OCI-M2 (cell line): ENCODE data around the gene HIVEP2.

ENCODE experiments used
- DNase-seq: peaks from one replicate; lab custom pipeline; 2025; ENCODE audit not compliant: unreplicated experiment; lab: John Stamatoyannopoulos, UW

The HIVEP2 gene

DNA sequence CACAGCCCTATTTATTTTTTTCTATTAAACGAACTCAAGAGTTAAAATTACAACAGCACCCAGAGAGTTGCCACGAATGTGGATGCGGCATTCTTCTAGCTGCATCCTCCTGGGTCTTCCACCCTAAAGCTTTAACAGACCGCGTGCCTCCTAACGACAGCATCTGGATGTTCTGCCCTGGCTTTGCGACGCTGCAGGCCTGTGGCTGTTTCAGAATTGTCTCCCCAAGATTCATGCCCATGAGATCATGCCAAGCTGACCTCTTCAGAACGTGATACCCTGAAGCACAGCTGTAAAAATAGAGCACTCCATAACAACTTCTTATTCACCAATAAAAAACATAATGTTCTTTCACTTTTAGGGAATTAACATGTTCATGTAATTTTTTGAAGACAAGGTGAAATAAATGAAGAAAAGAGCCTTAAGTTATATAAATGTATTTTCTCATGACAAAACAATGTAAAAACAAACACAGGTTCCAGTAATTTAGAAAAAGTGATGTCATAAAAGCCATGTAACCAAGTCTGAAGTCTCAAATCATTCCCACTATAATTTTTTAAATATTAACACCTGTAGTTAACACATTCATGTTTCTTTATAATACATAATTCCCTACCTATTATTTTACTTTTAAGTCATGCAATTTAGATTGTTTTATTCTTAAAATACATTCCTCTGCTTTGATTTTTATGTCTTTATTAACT, 26.5 kb downstream of the HIVEP2 start:
- DNase-seq: no peak

DNA sequence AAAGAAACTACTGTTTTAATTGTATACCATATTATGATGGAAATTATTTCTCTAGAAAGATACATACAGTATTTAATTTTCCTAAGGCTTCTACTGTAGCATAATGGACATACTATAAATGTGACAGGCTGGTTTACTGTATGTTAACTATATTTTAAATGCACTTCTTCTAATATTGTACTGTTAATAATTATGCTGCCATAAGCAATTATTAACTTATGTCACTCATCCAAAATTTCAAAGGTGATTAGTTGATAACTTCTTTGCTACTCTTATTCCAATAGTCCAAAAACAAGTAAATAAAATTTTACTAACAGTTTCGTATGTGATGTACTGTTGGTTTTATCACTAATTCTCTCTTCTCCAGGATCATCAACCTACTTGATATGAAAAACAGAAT, 28.1 kb downstream of the HIVEP2 start:
- DNase-seq: no peak

- DNase-seq: no peak
These were observed 29.9 kb downstream of the HIVEP2 start for GRCh38 chr6:142914937-142915697.

DNA sequence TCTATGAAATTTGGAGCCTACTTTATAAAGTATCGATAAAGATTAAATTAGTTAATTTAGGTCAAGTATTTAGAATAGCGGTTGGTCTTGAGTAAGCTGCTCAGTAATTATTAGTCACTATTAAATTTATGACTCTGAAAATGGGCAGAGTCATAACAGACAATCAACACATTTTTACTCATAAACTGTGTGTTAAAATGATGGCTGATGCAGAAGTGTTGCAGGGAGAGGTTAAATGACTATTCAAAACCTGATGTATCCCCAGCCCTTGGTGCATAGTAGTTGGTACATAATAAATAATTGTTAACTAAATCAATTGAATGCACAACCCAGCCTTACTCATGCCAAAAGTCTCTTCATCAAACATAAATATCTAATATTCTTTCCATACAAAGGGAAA, 30.6 kb downstream of the HIVEP2 start:
- no peak for DNase-seq

GRCh38 chr6:142913511-142914047, 31.4 kb downstream of the HIVEP2 start:
- DNase-seq: no peak

- no peak for DNase-seq
These were observed 31.9 kb downstream of the HIVEP2 start for GRCh38 chr6:142913036-142913510.

GRCh38 chr6:142912125-142912524, 32.9 kb downstream of the HIVEP2 start:
- no peak for DNase-seq

- no peak for DNase-seq
These were observed 33.5 kb downstream of the HIVEP2 start for GRCh38 chr6:142911430-142911829.

DNA sequence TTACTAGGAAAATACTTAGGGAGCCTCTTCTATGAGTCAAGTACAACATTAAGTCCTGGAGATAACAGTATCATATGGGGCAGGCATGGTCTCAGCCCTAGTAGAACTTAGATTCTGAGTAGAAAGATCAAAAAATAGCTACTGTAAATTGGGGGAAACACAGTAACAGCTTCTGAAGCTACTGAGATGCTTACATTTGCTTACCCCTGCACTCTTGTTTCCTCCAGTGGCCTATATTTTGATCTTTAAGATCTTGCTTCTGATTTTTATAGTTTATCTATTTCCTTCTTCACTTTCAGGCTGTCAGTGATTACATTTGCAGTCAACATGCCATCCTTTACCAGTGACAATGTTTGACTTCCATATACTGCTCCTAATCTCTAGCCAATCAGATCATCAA, 35.3 kb downstream of the HIVEP2 start:
- no peak for DNase-seq

DNA sequence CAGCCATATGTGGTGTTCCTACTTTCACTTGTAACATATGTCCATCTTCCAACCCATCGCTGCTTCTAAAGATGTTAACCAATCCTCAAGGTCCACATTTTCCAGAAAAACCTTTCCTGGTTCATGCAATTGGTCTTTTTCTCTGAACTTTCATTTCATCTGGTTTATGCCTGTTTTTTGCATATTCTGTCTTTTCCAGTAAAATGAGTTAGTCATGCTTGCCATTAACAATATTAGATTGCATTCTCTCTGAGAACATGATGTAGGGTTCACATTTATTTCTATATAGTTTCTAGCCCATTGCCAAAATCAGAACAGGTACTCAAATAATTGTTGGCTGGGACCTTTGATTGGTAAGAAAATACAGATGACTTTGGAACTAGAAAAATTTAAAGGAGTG, 36.7 kb downstream of the HIVEP2 start:
- DNase-seq: no peak

GRCh38 chr6:142907544-142907943, 37.4 kb downstream of the HIVEP2 start:
- DNase-seq: no peak

DNA sequence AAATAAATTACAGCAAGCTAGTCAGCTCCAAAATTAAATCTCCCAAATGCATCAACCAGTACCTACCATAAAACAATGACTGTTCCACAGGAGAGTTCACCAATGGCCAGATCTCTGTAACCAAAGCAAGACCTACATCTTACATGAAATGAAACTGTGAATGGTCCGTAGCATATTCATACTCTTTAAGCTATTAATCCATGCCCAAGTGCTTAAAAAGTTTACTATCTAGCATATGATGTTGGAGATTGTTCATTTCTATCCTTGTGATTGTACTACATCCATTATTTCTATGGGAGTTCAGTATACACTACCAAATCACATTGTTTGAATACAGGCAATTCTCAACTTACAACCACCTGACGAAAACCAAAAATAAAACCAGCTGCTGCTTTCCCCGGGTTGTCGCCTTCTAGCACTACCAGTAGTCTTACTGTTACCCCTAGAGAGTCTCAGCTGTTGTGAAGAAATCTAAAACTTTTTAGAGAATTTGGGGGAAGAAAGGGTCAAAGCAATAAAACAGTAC, 38.0 kb downstream of the HIVEP2 start:
- no peak for DNase-seq

DNA sequence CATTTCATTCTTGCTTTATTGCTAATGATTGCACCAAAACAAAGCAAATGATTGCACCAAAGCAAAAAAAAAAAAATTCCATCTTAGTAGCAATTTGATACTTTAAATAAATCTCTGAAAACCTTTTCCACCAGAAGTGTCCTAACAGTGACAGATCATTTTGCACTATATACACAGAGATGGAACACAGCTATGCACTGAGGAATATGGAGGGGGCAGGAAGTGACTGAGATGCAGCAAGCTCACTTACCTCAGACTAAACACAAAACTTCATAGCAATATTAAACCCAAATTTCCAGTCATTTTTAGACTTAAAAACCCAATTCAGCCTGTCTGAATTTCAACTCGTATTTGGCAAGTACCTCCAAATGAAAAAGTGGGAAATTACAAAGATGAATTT, 41.2 kb downstream of the HIVEP2 start:
- DNase-seq: no peak

DNA sequence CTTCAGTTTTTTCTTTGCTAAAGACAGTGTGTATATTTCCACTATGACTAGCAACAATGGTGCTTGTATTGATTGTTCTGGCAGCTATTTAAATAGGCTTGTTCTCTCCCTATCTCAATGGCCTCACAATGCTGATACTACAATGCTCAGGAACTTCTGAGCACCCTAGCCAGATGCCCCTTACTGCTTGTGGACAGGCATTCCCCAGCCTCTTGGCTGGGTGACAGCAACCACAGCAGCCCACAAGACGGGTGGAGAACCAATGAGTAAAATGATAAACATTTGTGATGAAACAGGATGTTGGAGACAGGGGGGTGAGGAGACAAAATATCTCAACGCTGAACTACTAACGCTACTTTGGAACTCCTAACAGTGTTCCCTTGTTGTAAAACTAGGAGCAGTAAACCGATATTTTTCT, 42.3 kb downstream of the HIVEP2 start:
- no peak for DNase-seq

DNA sequence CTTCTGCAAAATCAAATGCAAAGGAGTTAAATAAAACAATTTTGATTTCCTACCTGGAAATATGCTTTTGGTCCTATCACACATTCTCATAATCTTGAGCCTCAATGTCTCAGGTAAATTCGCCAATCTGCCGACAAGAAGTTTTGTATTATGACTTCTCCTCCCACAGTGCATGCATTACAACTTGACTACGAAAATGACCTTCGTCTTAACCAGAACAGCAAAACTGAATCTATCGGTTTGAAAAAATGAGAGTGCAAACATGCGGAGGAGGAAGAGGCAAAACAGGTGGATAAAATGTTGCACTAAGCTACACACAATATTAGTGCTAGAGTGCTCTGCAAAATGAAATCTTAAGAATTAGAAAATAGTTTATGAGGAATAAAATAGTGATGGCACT, 43.4 kb downstream of the HIVEP2 start:
- no peak for DNase-seq

- DNase-seq: no peak
These were observed 44.6 kb downstream of the HIVEP2 start for GRCh38 chr6:142900227-142900971.

DNA sequence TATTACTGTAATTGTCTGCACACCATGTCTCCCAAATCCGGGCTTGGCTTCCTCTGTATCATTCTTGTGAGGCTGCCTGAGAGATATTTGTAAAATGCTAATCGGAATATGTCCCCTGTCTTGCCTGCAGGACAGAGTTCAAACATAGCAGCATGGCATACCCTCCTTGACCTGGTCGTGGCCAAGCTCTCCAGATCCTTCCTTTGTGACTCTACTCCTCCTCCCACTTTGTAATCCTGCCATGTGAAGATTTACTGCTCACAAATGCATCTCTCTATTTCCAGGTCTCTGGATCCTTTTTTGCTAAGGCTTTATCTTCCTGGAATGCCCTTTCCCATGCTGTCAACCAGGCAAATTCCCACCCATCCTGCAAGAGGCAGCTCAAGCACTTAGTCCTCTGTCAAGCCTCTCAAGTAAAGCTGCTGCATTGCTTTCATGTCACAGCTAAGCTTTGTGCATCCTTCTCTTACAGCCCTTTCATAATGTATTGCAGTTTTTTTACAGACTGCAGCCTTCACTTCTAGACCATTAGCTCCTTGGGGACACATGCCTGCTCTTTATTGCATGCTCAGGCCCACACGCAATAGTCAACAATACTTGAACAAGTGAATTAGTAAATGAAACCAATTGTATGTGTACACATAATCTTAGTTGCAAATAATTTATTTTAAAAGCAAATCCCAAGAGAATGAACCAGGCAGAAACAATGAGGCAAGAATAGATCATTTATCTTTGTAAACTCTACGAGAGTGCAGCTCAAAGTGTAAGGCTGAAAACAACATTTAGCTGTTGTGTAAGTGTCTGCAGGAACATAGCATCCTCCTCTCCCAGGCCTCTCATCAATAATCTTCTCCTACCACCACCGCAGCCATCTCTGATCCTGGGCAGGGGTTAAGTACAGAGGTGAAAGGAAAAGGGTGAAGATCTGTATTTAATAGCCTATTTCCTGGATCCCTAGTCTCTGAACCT, 45.8 kb downstream of the HIVEP2 start:
- no peak for DNase-seq

DNA sequence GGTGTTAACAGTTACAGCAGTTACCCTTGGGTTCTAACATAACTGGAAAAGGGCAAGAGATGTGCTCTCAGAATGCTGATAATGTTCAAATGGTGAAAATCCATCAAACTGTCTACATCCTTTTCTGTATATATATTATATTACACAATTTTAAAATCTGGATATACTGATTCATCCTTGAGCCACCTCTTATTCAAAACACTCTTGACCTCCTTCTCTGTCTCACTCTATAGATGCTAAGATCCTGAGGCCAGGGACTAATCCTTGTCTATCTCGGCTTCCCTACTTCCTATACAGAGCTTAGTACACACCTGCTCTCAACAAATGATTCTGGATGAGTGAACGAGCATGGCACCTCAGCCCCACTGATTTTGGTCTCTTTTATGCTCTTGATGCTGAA, 47.3 kb downstream of the HIVEP2 start:
- DNase-seq: no peak

DNA sequence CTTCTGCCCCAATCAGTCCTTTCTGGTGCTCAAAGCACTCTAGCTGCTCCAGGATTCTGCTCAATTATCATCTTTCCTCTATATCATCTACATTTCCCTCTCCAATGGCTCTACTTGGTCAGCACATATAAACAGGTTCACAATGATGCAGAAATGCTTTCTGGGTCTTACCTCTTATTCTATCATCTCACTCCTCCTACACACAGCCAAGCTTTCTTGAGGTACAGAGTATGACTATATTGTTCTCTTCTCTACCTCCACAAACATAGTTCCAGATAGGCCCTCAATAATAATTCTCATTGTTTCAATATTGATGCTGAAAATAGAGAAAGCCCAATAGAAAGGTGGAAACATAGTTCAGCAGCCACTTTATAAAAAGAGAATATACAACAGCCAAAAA, 48.2 kb downstream of the HIVEP2 start:
- no peak for DNase-seq

DNA sequence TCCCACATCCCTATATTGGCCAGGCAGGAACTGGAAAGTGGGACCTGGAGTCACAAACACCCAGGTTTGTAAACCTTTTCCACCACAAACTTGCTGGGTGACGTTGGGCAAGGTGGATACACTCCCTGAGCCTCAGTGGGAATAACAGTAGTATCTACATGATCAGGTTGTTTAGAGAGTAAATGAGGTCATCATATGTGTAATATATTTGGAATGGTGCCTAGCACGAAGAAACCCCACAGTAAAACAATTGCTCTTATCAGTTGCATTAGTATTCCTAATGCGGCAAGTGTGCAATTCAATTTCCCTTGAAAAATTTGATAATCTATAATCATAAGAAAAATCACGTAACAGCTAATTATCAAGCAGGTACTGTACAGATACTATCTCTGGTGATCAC, 51.9 kb downstream of the HIVEP2 start:
- no peak for DNase-seq
